IMR-90 (cell line): ENCODE measurements around the gene KIAA0040. TPM values are rescaled to one million over a fixed set of nuclear protein-coding genes. Genes with fewer than 3 reads are reported as not detected.

ENCODE experiments used
- ATAC-seq: fragments of 200-7000 bp; cut with Tn5 transposase; 2 replicates; pipeline ENCODE4 v1.9.1; 2020; ENCODE audit warnings: low read depth, mild to moderate bottlenecking, moderate library complexity
- BruUV-seq: library from RNA; stranded (reverse); fragments of 400-500 nt; replicated peaks from 2 replicates; lab custom pipeline; 2021; lab: Mats Ljungman, UMichigan
- CTCF ChIA-PET: fragments of 300-600 bp; formaldehyde crosslinking; extraction: SDS; loops from one replicate; lab custom pipeline; 2021; ENCODE audit warnings: antibody characterized with exemption; lab: Yijun Ruan, JAX
- POLR2A ChIA-PET: fragments of 300-600 bp; sonication (Branson Sonifier 250); formaldehyde crosslinking; loops from one replicate; lab custom pipeline; 2022; ENCODE audit warnings: antibody characterized with exemption; ENCODE audit not compliant: unreplicated experiment; lab: Charles Lee
- DNase-seq: peaks from one replicate; pipeline ENCODE4 v3.0.0; 2013
- H2AFZ ChIP-seq: replicated peaks from 2 replicates; pipeline ENCODE3; 2013; ENCODE audit warnings: low read length, mild to moderate bottlenecking; ENCODE audit not compliant: poor library complexity
- H2AK5ac ChIP-seq: 2 replicates; pipeline ENCODE4 v1.6.1; 2013; ENCODE audit warnings: low read depth, low read length, inconsistent platforms
- H2AK9ac ChIP-seq: replicated peaks from 2 replicates; pipeline ENCODE3; 2013; ENCODE audit warnings: mild to moderate bottlenecking, low read depth, low read length, moderate library complexity; ENCODE audit not compliant: poor library complexity
- H2BK120ac ChIP-seq: 2 replicates; pipeline ENCODE4 v1.6.1; 2013; ENCODE audit warnings: low read depth, low read length, inconsistent platforms
- H2BK15ac ChIP-seq: 3 replicates; pipeline ENCODE4 v1.6.1; 2013; ENCODE audit warnings: low read depth, low read length, inconsistent platforms
- H2BK20ac ChIP-seq: 2 replicates; pipeline ENCODE4 v1.6.1; 2013; ENCODE audit warnings: low read depth, mild to moderate bottlenecking, inconsistent platforms, low read length, moderate library complexity
- H2BK5ac ChIP-seq: 2 replicates; pipeline ENCODE4 v1.6.1; 2013; ENCODE audit warnings: mild to moderate bottlenecking, low read depth, low read length, inconsistent platforms; ENCODE audit not compliant: poor library complexity, severe bottlenecking
- H3K14ac ChIP-seq: replicated peaks from 2 replicates; pipeline ENCODE4 v1.6.1; 2013; ENCODE audit warnings: low read depth, low read length, inconsistent platforms
- H3K18ac ChIP-seq: 2 replicates; pipeline ENCODE4 v1.6.1; 2013; ENCODE audit warnings: low read depth, low read length, control low read depth
- H3K23ac ChIP-seq: 2 replicates; pipeline ENCODE4 v1.6.1; 2013; ENCODE audit warnings: low read depth, low read length, inconsistent platforms
- H3K27ac ChIP-seq: 2 replicates; pipeline ENCODE4 v1.5.1; 2013; ENCODE audit warnings: mild to moderate bottlenecking, control low read depth, low read length; ENCODE audit not compliant: insufficient read depth
- H3K27me3 ChIP-seq: 2 replicates; pipeline ENCODE4 v1.6.1; 2013; ENCODE audit warnings: low read length; ENCODE audit not compliant: control insufficient read depth, insufficient read depth
- H3K36me3 ChIP-seq: 2 replicates; pipeline ENCODE4 v1.6.1; 2013; ENCODE audit warnings: low read length, mixed read lengths; ENCODE audit not compliant: control insufficient read depth, insufficient read depth
- H3K4ac ChIP-seq: 2 replicates; pipeline ENCODE4 v1.6.1; 2013; ENCODE audit warnings: low read depth, low read length, inconsistent platforms
- H3K4me1 ChIP-seq: 2 replicates; pipeline ENCODE4 v1.6.1; 2013; ENCODE audit warnings: low read length, mixed read lengths; ENCODE audit not compliant: control insufficient read depth, insufficient read depth
- H3K4me2 ChIP-seq: 2 replicates; pipeline ENCODE4 v1.6.1; 2013; ENCODE audit warnings: low read depth, mild to moderate bottlenecking, control low read depth, low read length, moderate library complexity
- H3K4me3 ChIP-seq: 2 replicates; pipeline ENCODE4 v1.5.1; 2013; ENCODE audit warnings: low read depth, mild to moderate bottlenecking, control low read depth, low read length, moderate library complexity; ENCODE audit not compliant: insufficient read depth
- H3K56ac ChIP-seq: 2 replicates; pipeline ENCODE4 v1.6.1; 2013; ENCODE audit warnings: low read length, inconsistent platforms; ENCODE audit not compliant: insufficient read depth; ENCODE audit errors: extremely low read depth
- H3K79me1 ChIP-seq, 2 experiments: 2 replicates each; pipeline ENCODE4 v1.6.1; 2013; ENCODE audit warnings: low read length in 2 of 2, inconsistent platforms in 1 of 2, low read depth in 1 of 2
- H3K9ac ChIP-seq: 2 replicates; pipeline ENCODE4 v1.6.1; 2013; ENCODE audit warnings: low read depth, low read length, control low read depth
- H3K9me1 ChIP-seq: 2 replicates; pipeline ENCODE4 v1.6.1; 2013; ENCODE audit warnings: low read length, inconsistent platforms; ENCODE audit not compliant: insufficient read depth
- H3K9me3 ChIP-seq: 2 replicates; pipeline ENCODE4 v1.6.1; 2013; ENCODE audit warnings: low read length; ENCODE audit not compliant: control insufficient read depth, insufficient read depth
- H4K20me1 ChIP-seq: 2 replicates; pipeline ENCODE4 v1.6.1; 2013; ENCODE audit warnings: low read length, inconsistent platforms; ENCODE audit not compliant: insufficient read depth
- H4K5ac ChIP-seq: 2 replicates; pipeline ENCODE4 v1.6.1; 2013; ENCODE audit warnings: mild to moderate bottlenecking, low read depth, low read length, control low read depth
- H4K8ac ChIP-seq, 2 experiments: 2 replicates each; pipeline ENCODE4 v1.6.1; 2013; ENCODE audit warnings: low read depth in 2 of 2, low read length in 2 of 2, control low read depth in 1 of 2, inconsistent platforms in 1 of 2
- H4K91ac ChIP-seq: 2 replicates; pipeline ENCODE4 v1.6.1; 2013; ENCODE audit warnings: low read depth, low read length, inconsistent platforms; ENCODE audit not compliant: insufficient read depth
- BHLHE40 ChIP-seq: fragments of 150-350 bp; IDR thresholded peaks from 2 replicates; pipeline ENCODE4 v1.6.1; 2016; ENCODE audit warnings: mild to moderate bottlenecking, low read depth, low read length
- CEBPB ChIP-seq: IDR thresholded peaks from 2 replicates; pipeline ENCODE4 v1.6.1; 2012; ENCODE audit warnings: low read depth, low read length, improper control_type of control experiment
- CHD1 ChIP-seq: IDR thresholded peaks from 2 replicates; pipeline ENCODE4 v1.6.1; 2012; ENCODE audit warnings: low read depth, low read length, improper control_type of control experiment
- FOS ChIP-seq: fragments of 150-350 bp; IDR thresholded peaks from 2 replicates; pipeline ENCODE4 v1.6.1; 2016; ENCODE audit warnings: low read depth, low read length
- MAFK ChIP-seq: IDR thresholded peaks from 2 replicates; pipeline ENCODE4 v1.6.1; 2012; ENCODE audit warnings: low read depth, low read length, improper control_type of control experiment
- MAZ ChIP-seq: IDR thresholded peaks from 2 replicates; pipeline ENCODE4 v1.6.1; 2012; ENCODE audit warnings: low read depth, mild to moderate bottlenecking, low read length, improper control_type of control experiment, moderate library complexity, borderline replicate concordance
- MXI1 ChIP-seq: IDR thresholded peaks from 2 replicates; pipeline ENCODE4 v1.6.1; 2012; ENCODE audit warnings: low read depth, mild to moderate bottlenecking, low read length, moderate library complexity, borderline replicate concordance
- NFE2L2 ChIP-seq: fragments of 150-350 bp; IDR thresholded peaks from 2 replicates; pipeline ENCODE4 v1.6.1; 2016; ENCODE audit warnings: low read depth, mild to moderate bottlenecking, low read length
- POLR2A ChIP-seq: IDR thresholded peaks from 2 replicates; pipeline ENCODE4 v1.6.1; 2012; ENCODE audit warnings: mild to moderate bottlenecking, low read depth, low read length
- RAD21 ChIP-seq: IDR thresholded peaks from 2 replicates; pipeline ENCODE4 v1.6.1; 2012; ENCODE audit warnings: low read length, improper control_type of control experiment
- RCOR1 ChIP-seq: IDR thresholded peaks from 2 replicates; pipeline ENCODE4 v1.6.1; 2012; ENCODE audit warnings: mild to moderate bottlenecking, low read length, improper control_type of control experiment; ENCODE audit not compliant: insufficient replicate concordance
- RFX5 ChIP-seq: IDR thresholded peaks from 2 replicates; pipeline ENCODE4 v1.8.0; 2012; ENCODE audit warnings: low read depth, mild to moderate bottlenecking, low read length, moderate library complexity
- SMC3 ChIP-seq: fragments of 150-350 bp; IDR thresholded peaks from 2 replicates; pipeline ENCODE4 v1.6.1; 2016; ENCODE audit warnings: low read depth, mild to moderate bottlenecking, antibody characterized with exemption, low read length, moderate library complexity
- USF2 ChIP-seq: fragments of 150-350 bp; IDR thresholded peaks from 2 replicates; pipeline ENCODE4 v1.6.1; 2017; ENCODE audit warnings: mild to moderate bottlenecking, antibody characterized with exemption, low read length, low read depth
- whole genome bisulfite sequencing, 2 experiments: methylation state at CpG; one replicate each; pipeline versions ENCODE4 v1.1.5 to v1.1.7; 2013; ENCODE audit warnings: missing lambda C conversion rate in 2 of 2; ENCODE audit not compliant: insufficient read length in 1 of 2; ENCODE audit errors: extremely low coverage in 2 of 2; 5-methylcytosine and 5-hydroxymethylcytosine counted together
- dilution Hi-C: fragments of 300-500 bp; cut with HindIII; formaldehyde crosslinking; loops from one replicate; pipeline ENCODE4 v1.14.3; 2018; ENCODE audit warnings: low sequenced_read_pairs; ENCODE audit not compliant: unreplicated experiment
- in situ Hi-C: fragments of 300-500 bp; cut with MboI; formaldehyde crosslinking; loops from 3 replicates; pipeline ENCODE4 v1.14.3; 2019; ENCODE audit warnings: low sequenced_read_pairs, inconsistent platforms, mixed read lengths
- intact Hi-C: fragments of 100-400 bp; cut with micrococcal nuclease; formaldehyde crosslinking; loops from 2 replicates; pipeline ENCODE4 v1.10.0; 2022
- polyA plus RNA-seq, 3 experiments: library from polyadenylated mRNA; depleted of rRNA; stranded (reverse); fragments of >200 nt; gene quantifications; 2 replicates each; pipeline ENCODE4 v1.2.3, GENCODE V29; 2012; ENCODE audit warnings: low replicate concordance in 1 of 3
- total RNA-seq: library from RNA; depleted of rRNA; stranded (reverse); fragments of >200 nt; gene quantifications from 2 replicates; pipeline ENCODE4 v1.2.3, GENCODE V29; 2012
- TF ChIP-seq, protein P1 (sequence below): conservative IDR thresholded peaks from 2 replicates; pipeline ENCODE4 v1.5.1; 2012; ENCODE audit warnings: mild to moderate bottlenecking, low read depth, low read length, improper control_type of control experiment
- TF ChIP-seq, protein P2 (sequence below): fragments of 150-350 bp; IDR thresholded peaks from 2 replicates; pipeline ENCODE4 v1.6.1; 2016; ENCODE audit warnings: low read depth, mild to moderate bottlenecking, low read length, moderate library complexity, borderline replicate concordance

KIAA0040 gene
- total and polyA plus RNA-seq, 2 of the 4 experiments (the other 2 are of a cell fraction), result 0.05 to 0.18 TPM

DNA sequence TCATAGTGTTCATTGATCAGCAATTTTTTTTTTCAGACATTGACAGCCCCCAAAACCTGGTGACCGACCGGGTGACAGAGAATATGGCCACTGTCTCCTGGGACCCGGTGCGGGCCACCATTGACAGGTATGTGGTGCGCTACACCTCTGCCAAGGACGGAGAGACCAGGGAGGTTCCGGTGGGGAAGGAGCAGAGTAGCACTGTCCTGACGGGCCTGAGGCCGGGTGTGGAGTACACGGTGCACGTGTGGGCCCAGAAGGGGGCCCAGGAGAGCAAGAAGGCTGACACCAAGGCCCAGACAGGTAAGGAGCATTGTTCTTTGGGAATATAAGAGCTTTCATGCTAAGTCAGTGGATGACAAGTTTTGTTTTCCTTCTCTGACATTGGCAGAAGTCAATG lies 75.7 kb downstream of the KIAA0040 start:
- H2BK20ac ChIP-seq, result no peak overlapping the region
- WGBS, 2 experiments, result 15% methylated on average over 4 of the region's 11 CpGs; no CpG with 5 or more reads in 1 of the 2 experiments
- H3K4me2 ChIP-seq, result no peak overlapping the region
- no peaks in the 10 kb centered on the region for H3K4me1 ChIP-seq
- DNase-seq (no peak), ATAC-seq (no peak)
- no peak overlapping the region for H3K56ac ChIP-seq
- H3K36me3 ChIP-seq, result no peaks in the 10 kb centered on the region
- H2BK120ac ChIP-seq, result no peak overlapping the region
- POLR2A ChIA-PET, result no interaction called here
- no TSS peak for BruUV-seq
- no peak overlapping the region for H3K4ac ChIP-seq
- no peak overlapping the region for H2AFZ ChIP-seq
- H2BK15ac ChIP-seq, result no peak overlapping the region
- no peak overlapping the region for H2BK5ac ChIP-seq
- no peak overlapping the region for H4K91ac ChIP-seq
- no peak overlapping the region for H3K9ac ChIP-seq
- no peaks in the 10 kb centered on the region for H3K9me3 ChIP-seq
- TF ChIP-seq, protein P1, sequence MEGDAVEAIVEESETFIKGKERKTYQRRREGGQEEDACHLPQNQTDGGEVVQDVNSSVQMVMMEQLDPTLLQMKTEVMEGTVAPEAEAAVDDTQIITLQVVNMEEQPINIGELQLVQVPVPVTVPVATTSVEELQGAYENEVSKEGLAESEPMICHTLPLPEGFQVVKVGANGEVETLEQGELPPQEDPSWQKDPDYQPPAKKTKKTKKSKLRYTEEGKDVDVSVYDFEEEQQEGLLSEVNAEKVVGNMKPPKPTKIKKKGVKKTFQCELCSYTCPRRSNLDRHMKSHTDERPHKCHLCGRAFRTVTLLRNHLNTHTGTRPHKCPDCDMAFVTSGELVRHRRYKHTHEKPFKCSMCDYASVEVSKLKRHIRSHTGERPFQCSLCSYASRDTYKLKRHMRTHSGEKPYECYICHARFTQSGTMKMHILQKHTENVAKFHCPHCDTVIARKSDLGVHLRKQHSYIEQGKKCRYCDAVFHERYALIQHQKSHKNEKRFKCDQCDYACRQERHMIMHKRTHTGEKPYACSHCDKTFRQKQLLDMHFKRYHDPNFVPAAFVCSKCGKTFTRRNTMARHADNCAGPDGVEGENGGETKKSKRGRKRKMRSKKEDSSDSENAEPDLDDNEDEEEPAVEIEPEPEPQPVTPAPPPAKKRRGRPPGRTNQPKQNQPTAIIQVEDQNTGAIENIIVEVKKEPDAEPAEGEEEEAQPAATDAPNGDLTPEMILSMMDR, result no peak
- no peak for TF ChIP-seq MAFK
- TF ChIP-seq RFX5, result no peak
- TF ChIP-seq POLR2A, result no peak
- no peak for TF ChIP-seq CEBPB
- no peak for TF ChIP-seq SMC3
- no peak for TF ChIP-seq RCOR1
- no peak for TF ChIP-seq BHLHE40
- no peak for TF ChIP-seq USF2
- TF ChIP-seq FOS, result no peak
- no peak for TF ChIP-seq MXI1
- no peak for TF ChIP-seq MAZ
- TF ChIP-seq NFE2L2, result no peak
- TF ChIP-seq, protein P2, sequence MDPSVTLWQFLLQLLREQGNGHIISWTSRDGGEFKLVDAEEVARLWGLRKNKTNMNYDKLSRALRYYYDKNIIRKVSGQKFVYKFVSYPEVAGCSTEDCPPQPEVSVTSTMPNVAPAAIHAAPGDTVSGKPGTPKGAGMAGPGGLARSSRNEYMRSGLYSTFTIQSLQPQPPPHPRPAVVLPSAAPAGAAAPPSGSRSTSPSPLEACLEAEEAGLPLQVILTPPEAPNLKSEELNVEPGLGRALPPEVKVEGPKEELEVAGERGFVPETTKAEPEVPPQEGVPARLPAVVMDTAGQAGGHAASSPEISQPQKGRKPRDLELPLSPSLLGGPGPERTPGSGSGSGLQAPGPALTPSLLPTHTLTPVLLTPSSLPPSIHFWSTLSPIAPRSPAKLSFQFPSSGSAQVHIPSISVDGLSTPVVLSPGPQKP, result no peak
- TF ChIP-seq CHD1, result no peak
- TF ChIP-seq RAD21, result no peak
- H4K5ac ChIP-seq, result no peak overlapping the region
- no peaks in the 10 kb centered on the region for H3K27me3 ChIP-seq
- CTCF ChIA-PET, result interaction anchor here (1.3 kb wide), 1 partner anchor 8 kb away, joined by 4 read pairs; no protein-coding TSS in a partner anchor
- in situ Hi-C loops, result no loop called here
- dilution Hi-C loops, result no loop called here
- no peaks in the 10 kb centered on the region; the same call in 1 of the 2 replicates for H3K9me1 ChIP-seq
- H4K20me1 ChIP-seq, result no peaks in the 10 kb centered on the region
- H3K14ac ChIP-seq, result no peak overlapping the region
- no peak overlapping the region for H3K4me3 ChIP-seq
- no peaks in the 10 kb centered on the region for H3K79me1 ChIP-seq
- no peak overlapping the region for H4K8ac ChIP-seq
- H3K23ac ChIP-seq, result no peak overlapping the region
- no peak overlapping the region for H3K18ac ChIP-seq
- H3K27ac ChIP-seq, result no peak overlapping the region
- H2AK9ac ChIP-seq, result no peak overlapping the region
- intact Hi-C loops, result no loop called here
- no peak overlapping the region for H2AK5ac ChIP-seq
